ENCODE measurements around the gene CLEC5A.
"Not testable (repeated sequence)": the region's sequence is repeated elsewhere in the genome, so short reads cannot be mapped to it uniquely, and the experiment has no call there.

Gene CLEC5A

DNA sequence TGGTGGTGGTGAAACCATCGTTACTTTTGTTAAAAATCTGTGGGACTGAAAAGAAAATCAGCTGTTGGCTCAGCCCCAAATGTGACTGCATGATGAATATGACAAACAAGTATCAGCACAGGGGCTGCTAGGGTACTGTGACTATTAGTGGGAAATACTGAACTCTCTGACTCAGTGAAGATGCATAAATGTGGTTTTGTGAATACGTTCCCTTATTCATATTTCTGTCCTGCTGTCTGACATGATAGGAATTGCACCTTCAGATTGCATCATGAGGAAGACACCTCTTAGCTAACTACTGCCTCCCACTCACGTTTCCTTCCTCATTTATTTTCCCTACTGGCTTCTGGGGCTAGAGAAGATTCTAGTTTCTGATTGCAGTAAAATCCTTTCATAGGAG lies 1.4 kb downstream of the CLEC5A start:
- no peak for DNase-seq

DNA sequence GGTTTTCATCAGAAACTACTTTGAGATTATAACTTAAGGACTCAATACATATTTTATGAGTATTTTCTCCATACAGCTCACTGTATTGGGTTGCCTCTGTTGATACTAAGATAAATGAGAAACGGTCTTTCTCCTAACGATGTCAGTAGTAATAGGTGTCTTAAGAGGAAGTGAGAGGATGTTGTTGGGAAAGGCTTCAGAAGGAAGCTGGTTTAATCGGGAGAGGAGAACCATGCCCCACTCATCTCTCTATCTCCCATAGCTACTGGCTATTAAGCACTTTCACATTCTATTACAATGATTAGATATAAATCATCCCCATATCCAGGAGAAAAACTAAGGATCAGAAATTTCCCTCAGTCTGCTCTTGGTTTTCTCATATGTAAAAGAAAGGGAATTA lies 2.0 kb downstream of the CLEC5A start:
- no peak for DNase-seq

DNA sequence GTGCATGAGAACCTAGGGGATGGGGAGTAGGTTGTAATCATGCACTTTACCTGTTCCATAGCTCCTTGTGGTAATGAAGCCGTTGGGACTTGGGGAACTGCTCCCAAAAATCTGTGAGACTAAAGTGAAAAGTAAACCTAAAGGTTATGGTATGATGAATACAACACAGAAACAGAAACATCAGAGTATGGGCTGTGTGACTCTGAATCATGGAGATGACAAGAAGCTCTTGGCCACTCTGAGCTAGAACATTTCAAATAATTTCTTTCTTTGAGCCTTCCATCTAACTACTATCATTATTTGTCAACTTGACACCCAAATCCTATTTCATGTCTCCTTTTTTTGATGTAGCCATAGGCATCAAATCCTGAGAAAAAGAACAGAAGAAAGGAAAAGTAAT lies 2.9 kb downstream of the CLEC5A start:
- DNase-seq: no peak

DNA sequence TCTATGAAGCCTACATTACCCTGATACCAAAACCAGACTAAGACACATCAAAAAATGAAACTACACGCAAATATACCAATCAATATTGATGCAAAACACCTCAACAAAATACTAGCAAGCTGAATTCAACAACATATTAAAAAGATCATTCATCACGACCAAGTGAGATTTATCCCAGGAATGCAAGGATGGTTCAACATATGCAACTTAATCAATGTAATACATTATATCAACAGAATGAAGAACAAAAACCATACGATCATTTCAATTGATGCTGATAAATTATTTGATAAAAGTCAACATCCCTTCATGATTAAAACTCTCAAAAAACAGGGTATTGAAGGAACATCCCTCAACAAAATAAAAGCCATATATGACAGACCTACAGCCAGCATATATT lies 5.7 kb downstream of the CLEC5A start:
- DNase-seq: no peak

DNA sequence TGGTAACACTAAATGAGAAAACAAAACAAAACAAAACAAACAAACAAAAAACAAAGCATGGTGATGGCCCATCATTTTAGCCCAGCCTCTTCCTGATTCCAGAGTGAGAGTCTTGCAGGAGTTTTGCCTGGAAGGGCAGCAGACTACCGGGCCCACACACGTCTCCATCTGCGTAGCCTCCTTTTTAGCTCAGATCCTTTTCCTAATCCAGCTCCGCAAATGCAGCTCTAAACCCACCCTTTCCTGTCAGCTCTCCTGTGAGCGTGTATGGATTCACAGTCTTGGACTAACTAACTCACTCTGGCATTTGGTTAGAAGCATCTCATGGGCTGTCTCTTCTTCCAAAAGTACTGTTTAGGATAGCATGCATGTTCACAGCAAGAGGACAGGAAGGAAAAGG lies 16.6 kb downstream of the CLEC5A start:
- DNase-seq: no peak

DNA sequence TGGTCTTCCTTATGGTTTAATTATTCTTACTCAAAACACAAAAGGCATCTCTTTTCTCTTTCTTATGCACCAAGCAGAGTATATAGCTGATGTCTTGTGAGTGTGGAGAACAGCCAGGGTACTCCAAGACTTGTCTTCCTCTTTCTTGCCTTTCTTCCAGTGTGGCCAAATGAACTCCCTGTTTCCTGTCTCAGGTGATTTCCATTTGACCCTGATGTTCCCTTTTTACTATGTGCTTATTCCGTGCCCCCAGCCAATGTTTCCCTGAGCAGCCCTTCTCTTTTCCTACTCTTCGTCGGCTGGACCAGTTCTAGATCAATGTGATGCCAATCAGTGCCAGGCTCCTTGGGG lies 18.0 kb downstream of the CLEC5A start:
- DNase-seq: no peak

DNA sequence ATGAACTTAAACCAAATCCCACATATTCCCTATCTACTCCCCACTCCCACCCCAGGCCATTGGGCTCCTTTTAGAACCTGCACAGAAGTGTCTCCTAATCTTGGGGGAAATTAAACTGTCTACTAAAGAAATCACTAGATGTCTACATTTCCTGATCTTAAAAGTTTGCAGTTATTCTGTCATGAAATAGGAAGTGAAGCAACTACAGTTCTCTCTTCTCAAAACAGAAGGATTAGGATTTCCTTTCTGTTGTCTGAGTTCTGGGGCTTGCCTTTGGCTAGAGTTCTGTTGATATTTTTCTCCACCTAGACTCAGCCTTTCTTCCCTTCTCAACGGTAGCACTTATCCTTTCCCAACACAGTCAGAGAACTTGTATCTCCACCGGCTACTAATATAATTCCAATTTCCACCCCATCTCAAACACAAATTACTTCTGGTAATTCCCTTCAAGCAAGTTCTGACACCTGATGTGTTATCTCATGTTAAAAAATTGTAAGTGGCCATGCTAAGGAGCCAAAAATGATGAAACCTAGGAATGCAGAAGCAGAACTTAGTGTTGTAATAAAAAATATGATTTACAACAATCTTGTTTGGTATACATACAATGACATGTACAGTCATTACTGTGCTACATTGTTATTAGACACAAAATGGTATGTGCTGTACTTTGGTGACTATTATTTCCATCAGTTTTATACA lies 18.5 kb downstream of the CLEC5A start:
- no peak for DNase-seq

DNA sequence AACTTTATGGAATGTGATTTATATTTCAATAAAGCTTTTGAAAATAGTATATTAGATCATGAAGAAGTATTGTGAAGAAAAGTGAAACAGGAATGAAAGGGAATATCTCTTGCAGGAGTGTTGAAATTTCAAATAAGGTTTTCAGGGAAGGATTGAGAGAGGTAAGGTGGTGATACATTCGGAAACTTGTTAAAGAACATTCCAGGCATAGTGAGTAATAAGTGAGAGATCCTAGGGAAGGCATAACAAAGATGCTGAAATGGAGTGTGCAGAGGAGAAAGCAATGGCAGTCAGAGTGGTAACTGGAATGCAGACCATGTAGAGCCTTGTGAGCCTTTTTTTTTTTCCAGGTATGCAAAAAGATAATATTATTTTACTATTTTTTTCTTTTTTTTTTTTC lies 26.5 kb downstream of the CLEC5A start:
- DNase-seq: no peak

DNA sequence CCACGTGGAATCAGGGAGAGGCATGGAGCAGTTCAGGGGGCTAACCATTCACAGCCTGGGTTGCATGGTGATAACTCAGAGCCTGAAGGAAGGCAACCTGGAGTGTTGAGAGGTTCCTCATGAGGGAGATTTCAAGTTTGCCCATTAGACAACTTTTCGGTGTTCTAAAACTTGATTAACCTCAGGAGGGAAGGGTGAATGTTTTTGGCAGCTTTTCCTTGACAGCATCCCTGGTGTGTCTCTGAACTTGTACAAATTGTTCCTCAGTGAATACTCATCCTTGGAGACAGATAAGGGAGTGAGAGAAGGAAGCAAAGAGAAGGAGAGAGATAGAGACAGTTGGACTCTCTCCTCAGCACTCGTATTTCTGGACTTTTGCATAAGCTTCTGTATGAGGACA lies 30.7 kb downstream of the CLEC5A start, which contains the start of gene OR9A4:
Gene OR9A4 (plus strand): TSS at position 301 of the 400 bp plus-strand sequence. CDS start 2,477 bp downstream, outside the sequence.
- no peak for DNase-seq

DNA sequence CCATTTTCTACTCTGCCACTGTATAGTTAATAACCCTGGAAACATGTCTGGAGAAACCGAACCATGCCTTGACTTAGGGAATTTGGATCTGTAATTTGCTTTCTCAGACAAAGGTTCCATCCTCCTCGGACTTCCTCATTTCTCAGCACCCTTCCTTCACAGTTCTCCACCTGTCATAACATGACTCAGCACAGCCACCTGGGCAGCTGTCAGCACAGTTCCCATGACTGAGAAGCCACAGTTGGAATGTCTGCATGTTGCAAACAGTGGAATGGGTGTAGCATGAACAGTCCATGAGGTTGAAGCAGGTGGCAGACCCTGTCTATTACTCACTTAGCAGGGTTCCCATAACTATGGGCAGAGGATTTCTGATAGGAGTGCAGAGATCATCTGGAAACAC lies 31.2 kb downstream of the CLEC5A start:
- no peak for DNase-seq

DNA sequence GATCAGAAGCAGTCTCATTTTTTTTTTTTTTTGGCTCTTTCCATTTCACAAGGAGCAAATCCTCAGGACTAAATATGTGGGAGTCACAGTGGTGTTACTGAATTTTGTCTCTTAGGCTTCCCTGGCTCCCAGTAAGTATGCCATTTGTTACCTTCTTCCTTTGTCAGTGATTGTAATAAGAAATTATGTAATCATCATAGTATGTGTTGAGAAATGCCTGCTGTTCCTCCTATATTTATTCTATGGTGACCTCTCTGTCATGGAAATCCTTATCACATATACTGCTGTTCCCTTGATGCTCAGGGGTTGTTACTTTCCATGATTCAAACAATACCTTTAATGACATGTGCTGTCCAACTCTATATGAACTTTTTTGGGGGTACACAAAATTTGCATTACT lies 35.4 kb downstream of the CLEC5A start:
- no peak for DNase-seq

DNA sequence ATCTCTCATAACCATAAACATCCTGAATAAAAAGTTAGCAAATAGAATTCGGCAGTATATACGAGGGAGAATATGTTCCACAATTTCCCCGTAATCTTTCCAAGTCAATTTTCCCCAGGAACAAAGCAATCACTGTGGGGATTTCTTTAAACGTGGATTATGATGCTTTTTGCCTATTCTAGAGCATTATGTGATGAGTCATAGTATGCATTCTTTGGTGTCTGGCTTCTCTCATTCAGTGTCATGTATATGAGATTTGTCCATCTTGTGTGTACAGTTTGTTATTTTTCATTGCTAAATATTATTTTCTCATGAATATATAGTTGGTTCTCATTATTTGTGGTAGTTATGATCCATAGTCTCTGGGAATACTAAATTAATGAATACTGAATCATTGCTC lies 40.5 kb downstream of the CLEC5A start:
- DNase-seq: no peak

DNA sequence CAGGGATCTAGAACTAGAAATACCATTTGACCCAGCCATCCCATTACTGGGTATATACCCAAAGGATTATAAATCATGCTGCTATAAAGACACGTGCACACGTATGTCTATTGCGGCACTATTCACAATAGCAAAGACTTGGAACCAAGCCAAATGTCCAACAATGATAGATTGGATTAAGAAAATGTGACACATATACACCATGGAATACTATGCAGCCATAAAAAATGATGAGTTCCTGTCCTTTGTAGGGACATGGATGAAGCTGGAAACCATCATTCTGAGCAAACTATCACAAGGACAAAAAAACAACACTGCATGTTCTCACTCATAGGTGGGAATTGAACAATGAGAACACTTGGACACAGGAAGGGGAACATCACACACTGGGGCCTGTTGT lies 47.4 kb downstream of the CLEC5A start:
- not testable (repeated sequence) for DNase-seq

DNA sequence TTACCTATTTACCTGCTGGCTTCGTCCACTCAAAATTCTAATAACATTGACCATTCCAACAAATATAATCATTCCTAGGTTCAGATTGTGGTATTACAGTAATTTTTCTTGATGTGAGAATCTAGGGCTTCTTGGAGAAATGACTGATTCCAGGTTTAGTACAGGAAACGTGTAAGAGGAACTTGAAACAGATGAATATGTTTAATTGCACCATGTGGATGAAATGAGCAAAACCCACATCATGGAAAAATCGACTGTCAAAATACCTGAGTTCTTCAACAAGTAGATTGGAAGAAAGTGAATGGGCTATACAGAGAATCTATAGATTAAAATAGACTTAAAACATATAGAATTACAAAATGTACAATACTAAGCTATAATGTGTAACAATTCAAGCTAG lies 55.4 kb downstream of the CLEC5A start:
- DNase-seq: no peak

DNA sequence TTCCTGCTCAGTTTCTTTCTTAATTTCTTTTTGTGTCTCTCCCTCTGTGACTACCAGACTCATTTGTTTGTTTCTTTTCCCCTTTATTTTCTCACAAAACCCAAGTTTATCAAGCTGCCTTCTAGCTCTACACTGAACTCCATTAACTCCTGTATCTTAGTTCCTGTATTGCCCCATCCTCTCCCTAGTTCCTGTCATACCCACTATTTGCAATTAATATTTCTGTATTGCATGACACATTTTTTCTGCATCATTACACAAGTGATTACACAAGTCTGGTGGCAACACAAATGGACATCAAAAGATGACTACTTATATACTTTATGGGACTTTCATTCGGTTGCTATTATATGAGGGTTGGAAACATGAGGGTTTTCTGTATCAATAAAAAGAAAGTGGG lies 57.5 kb downstream of the CLEC5A start:
- no peak for DNase-seq

DNA sequence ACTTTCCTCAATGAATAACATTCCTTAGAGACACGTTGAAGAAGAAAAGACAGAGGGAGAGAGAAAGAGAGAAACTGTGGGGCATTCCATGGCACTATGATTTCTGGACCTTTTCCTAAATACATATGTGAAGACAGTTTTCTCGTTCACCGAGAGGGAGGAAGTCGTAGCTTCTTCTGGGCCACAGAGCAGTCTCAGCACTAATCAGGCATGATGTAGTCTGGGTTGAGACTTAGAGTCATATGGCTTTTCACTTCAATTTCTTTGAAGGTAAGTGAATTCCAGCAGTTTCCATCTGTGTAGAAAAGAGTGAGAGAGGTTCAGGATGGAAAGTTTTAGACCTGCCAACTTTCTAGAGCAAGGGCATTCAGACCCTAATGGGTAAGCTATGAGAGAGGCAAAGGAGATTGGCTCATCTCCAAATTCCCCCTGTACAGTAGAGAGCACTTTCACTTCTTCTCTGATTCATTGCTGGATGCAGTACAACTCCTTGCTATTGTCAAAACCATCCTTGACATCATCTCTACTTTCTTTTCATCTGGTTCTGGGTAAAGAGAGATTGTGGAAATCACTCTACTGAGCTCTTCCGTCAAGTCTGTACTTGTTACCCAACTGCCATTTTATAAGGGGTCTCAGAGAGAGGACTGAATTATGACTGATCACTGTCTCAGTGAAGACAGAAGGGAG lies 62.1 kb downstream of the CLEC5A start:
- DNase-seq: no peak

DNA sequence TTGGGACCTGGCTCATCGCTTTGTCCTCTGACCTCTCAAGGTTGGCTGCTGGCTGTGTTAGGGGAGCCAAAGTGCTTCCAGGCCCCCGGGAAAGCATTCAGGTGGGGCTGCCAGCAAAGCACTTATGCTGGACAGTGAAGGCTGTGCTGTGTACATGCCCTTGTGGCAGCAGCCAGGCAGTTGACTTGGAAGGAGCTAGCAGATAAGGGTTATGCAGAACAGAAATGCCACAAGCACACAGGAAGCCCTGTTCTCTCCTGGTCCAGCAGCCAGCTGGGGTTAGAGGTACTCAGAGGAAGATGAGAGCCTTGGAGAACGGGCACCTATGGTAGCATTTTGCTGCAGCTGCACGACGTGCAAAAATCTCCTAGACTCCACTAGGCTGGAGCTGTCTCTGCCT lies 65.8 kb downstream of the CLEC5A start:
- no peak for DNase-seq

DNA sequence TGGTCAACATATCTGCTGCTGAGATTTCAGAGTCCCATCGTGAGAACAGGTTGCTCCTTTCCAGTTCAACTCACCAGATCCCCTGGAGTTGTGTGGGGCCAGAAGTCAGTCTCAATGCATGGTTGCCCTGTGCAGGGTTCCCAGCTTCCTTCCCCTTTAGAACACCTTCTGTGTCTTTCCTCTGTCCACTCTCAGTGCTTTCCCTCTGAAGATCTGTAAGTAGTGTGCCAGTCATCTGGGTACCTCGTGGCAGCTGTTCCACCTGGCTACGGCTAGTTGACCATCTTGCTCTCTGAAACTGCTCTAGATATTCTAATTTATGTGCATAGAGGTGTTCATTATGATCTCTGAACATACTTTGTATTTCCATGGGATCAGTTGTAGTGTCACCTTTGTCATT lies 69.4 kb downstream of the CLEC5A start:
- DNase-seq: no peak
